GM10248 (cell line): ENCODE measurements around the gene MBD3.
"Not testable (repeated sequence)": the region's sequence is repeated elsewhere in the genome, so short reads cannot be mapped to it uniquely, and the experiment has no call there.

Experiments
- CTCF ChIA-PET: fragments of 300-600 bp; sonication (Branson Sonifier 250); formaldehyde crosslinking; extraction: SDS; loops from one replicate; lab custom pipeline; 2021; ENCODE audit warnings: antibody characterized with exemption; lab: Yijun Ruan, JAX
- POLR2A ChIA-PET: fragments of 350-650 bp; sonication (Branson Sonifier 250); formaldehyde crosslinking; extraction: SDS; loops from one replicate; lab custom pipeline; 2020; ENCODE audit warnings: antibody characterized with exemption; lab: Yijun Ruan, JAX
- DNase-seq: peaks from one replicate; pipeline ENCODE4 v3.0.0; 2012; ENCODE audit errors: extremely low spot score
- CTCF ChIP-seq: IDR thresholded peaks from 2 replicates; pipeline ENCODE4 v1.5.1; 2012; ENCODE audit warnings: mild to moderate bottlenecking, low read depth; ENCODE audit errors: extremely low read depth, missing control alignments, control extremely low read depth

Gene MBD3

GRCh38 chr19:1554968-1555367 lies 37.7 kb downstream of the MBD3 start:
- TF ChIP-seq CTCF, result no peak
- ChIA-PET CTCF (interaction anchor here (1.5 kb wide), 1 partner anchor 9 kb away, joined by 3 read pairs; no protein-coding TSS in a partner anchor), POLR2A (no interaction called here)
- no peak for DNase-seq

GRCh38 chr19:1553415-1553814 lies 39.2 kb downstream of the MBD3 start:
- ChIA-PET CTCF (interaction anchor here (1.5 kb wide), 1 partner anchor 11 kb away, joined by 3 read pairs; no protein-coding TSS in a partner anchor), POLR2A (no interaction called here)
- no peak for TF ChIP-seq CTCF
- DNase-seq, result no peak

GRCh38 chr19:1551068-1552040 lies 41.3 kb downstream of the MBD3 start:
- DNase-seq, result no peak
- no peak for TF ChIP-seq CTCF
- ChIA-PET POLR2A (no interaction called here), CTCF (interaction anchor here (1.0 kb wide), 1 partner anchor 215 kb away, joined by 3 read pairs; no protein-coding TSS in a partner anchor)

GRCh38 chr19:1549332-1549945 lies 43.2 kb downstream of the MBD3 start:
- POLR2A ChIA-PET, result no interaction called here
- CTCF ChIA-PET, result interaction anchor here (1.2 kb wide), 1 partner anchor 247 kb away, joined by 3 read pairs; no protein-coding TSS in a partner anchor
- no peak for DNase-seq

GRCh38 chr19:1540365-1540925 lies 52.2 kb downstream of the MBD3 start:
- no peak for TF ChIP-seq CTCF
- no peak for DNase-seq
- POLR2A ChIA-PET, result no interaction called here
- CTCF ChIA-PET, result no interaction called here

More at GRCh38 chr19:1549332-1549945, 43.2 kb downstream of the MBD3 start:
- TF ChIP-seq CTCF, result no peak

GRCh38 chr19:1539749-1540148 lies 52.9 kb downstream of the MBD3 start:
- CTCF ChIA-PET, DNase-seq, POLR2A ChIA-PET: not testable (repeated sequence)

- POLR2A ChIA-PET, result no interaction called here
- CTCF ChIA-PET, result interaction anchor here (0.7 kb wide), 1 partner anchor 38 kb away, joined by 3 read pairs; no protein-coding TSS in a partner anchor
- TF ChIP-seq CTCF, result no peak
- DNase-seq, result no peak
Observed at GRCh38 chr19:1538978-1539377, 53.7 kb downstream of the MBD3 start.

GRCh38 chr19:1535699-1536098 lies 57.0 kb downstream of the MBD3 start:
- POLR2A ChIA-PET, result interaction anchor here (0.6 kb wide), 1 partner anchor 9 kb away, joined by 3 read pairs; no protein-coding TSS in a partner anchor
- CTCF ChIA-PET, result interaction anchor here (1.4 kb wide), 1 partner anchor 11 kb away, joined by 9 read pairs; no protein-coding TSS in a partner anchor
- not testable (repeated sequence) for DNase-seq
